Nephron (organoid): ENCODE results near the gene HSPB7.
A peak's percentile ranks its signal among the peaks of the same experiment; 100 is the strongest.

Source experiments
- H3K27ac Mint-ChIP-seq, 3 experiments: 2 replicates each; pipeline ENCODE4 v1.8.0; 2020; ENCODE audit warnings: mixed read lengths in 3 of 3, mild to moderate bottlenecking in 2 of 3, moderate library complexity in 1 of 3
- H3K27me3 Mint-ChIP-seq: 2 replicates; pipeline ENCODE4 v1.8.0; 2021; ENCODE audit warnings: low read depth, mild to moderate bottlenecking, moderate library complexity, mixed read lengths
- H3K36me3 Mint-ChIP-seq: 2 replicates; pipeline ENCODE4 v1.8.0; 2020; ENCODE audit warnings: low read depth, mixed read lengths
- H3K4me1 Mint-ChIP-seq: 2 replicates; pipeline ENCODE4 v1.8.0; 2020; ENCODE audit warnings: mixed read lengths
- H3K4me3 Mint-ChIP-seq, 3 experiments: 2 replicates each; pipeline ENCODE4 v1.8.0; 2020; ENCODE audit warnings: mild to moderate bottlenecking in 3 of 3, mixed read lengths in 3 of 3, moderate library complexity in 2 of 3
- H3K9me3 Mint-ChIP-seq: 2 replicates; pipeline ENCODE4 v1.8.0; 2020; ENCODE audit warnings: mixed read lengths
- CTCF ChIP-seq, 3 experiments: fragments of 200-600 bp; sonication (generic); IDR thresholded peaks; one replicate each; pipeline ENCODE4 v1.5.0; 2021; ENCODE audit warnings: antibody characterized with exemption in 3 of 3; ENCODE audit not compliant: unreplicated experiment in 3 of 3

HSPB7 gene

GRCh38 chr1:16014509-16015482 lies 3.0 kb downstream of the HSPB7 start:
- H3K36me3 Mint-ChIP-seq = no peaks in the 10 kb centered on the region
- H3K4me1 Mint-ChIP-seq = peaks cover 58% of the 10 kb centered on the region
- peak overlapping the region; percentile 60 to 66 (median 66) for H3K4me3 Mint-ChIP-seq
- H3K27ac Mint-ChIP-seq = peak overlapping the region; percentile 86 to 92 (median 88)
- no peak for TF ChIP-seq CTCF (IDR thresholded peaks at IDR 0.05; ENCODE audit: unreplicated experiment in 3 of 3)
- H3K9me3 Mint-ChIP-seq = no peaks in the 10 kb centered on the region
- peaks cover 5% of the 10 kb centered on the region for H3K27me3 Mint-ChIP-seq

GRCh38 chr1:16013908-16014258 lies 4.0 kb downstream of the HSPB7 start:
- Mint-ChIP-seq H3K36me3 (no peaks in the 10 kb centered on the region), H3K27ac (peak overlapping the region; percentile 86 to 92 (median 88)), H3K9me3 (no peaks in the 10 kb centered on the region), H3K4me1 (peaks cover 48% of the 10 kb centered on the region), H3K27me3 (peaks cover 5% of the 10 kb centered on the region), H3K4me3 (peak overlapping the region; percentile 38 to 66 (median 41))
- no peak for TF ChIP-seq CTCF (IDR thresholded peaks at IDR 0.05; ENCODE audit: unreplicated experiment in 3 of 3)

GRCh38 chr1:16013220-16013907 lies 4.5 kb downstream of the HSPB7 start:
- TF ChIP-seq CTCF (IDR thresholded peaks at IDR 0.05; ENCODE audit: unreplicated experiment in 3 of 3) = no peak
- no peaks in the 10 kb centered on the region for H3K36me3 Mint-ChIP-seq
- peaks cover 43% of the 10 kb centered on the region for H3K4me1 Mint-ChIP-seq
- H3K4me3 Mint-ChIP-seq = peak overlapping the region; percentile 28 to 41 (median 38)
- peak overlapping the region in 2 of 3 experiments; percentile 88 to 92 for H3K27ac Mint-ChIP-seq
- peaks cover 5% of the 10 kb centered on the region for H3K27me3 Mint-ChIP-seq
- H3K9me3 Mint-ChIP-seq = no peaks in the 10 kb centered on the region

GRCh38 chr1:16012590-16013219 lies 5.1 kb downstream of the HSPB7 start:
- no peak for TF ChIP-seq CTCF (IDR thresholded peaks at IDR 0.05; ENCODE audit: unreplicated experiment in 3 of 3)
- Mint-ChIP-seq H3K27me3 (peaks cover 5% of the 10 kb centered on the region), H3K4me3 (peak overlapping the region in 2 of 3 experiments; percentile 9 to 47), H3K36me3 (no peaks in the 10 kb centered on the region), H3K27ac (no peak overlapping the region), H3K4me1 (peaks cover 37% of the 10 kb centered on the region), H3K9me3 (no peaks in the 10 kb centered on the region)

GRCh38 chr1:16011936-16012589 lies 5.8 kb downstream of the HSPB7 start:
- Mint-ChIP-seq H3K27me3 (peaks cover 5% of the 10 kb centered on the region), H3K27ac (no peak overlapping the region), H3K4me3 (no peak overlapping the region), H3K9me3 (no peaks in the 10 kb centered on the region), H3K36me3 (no peaks in the 10 kb centered on the region), H3K4me1 (peaks cover 30% of the 10 kb centered on the region)
- TF ChIP-seq CTCF (IDR thresholded peaks at IDR 0.05; ENCODE audit: unreplicated experiment in 3 of 3) = no peak
